ENCODE data around the gene ESYT2. TPM values are rescaled to one million over a fixed set of nuclear protein-coding genes. Genes with fewer than 3 reads are reported as not detected.

The ESYT2 gene
- total RNA-seq, 1 experiment from 2014 or later = 66.6 TPM

DNA sequence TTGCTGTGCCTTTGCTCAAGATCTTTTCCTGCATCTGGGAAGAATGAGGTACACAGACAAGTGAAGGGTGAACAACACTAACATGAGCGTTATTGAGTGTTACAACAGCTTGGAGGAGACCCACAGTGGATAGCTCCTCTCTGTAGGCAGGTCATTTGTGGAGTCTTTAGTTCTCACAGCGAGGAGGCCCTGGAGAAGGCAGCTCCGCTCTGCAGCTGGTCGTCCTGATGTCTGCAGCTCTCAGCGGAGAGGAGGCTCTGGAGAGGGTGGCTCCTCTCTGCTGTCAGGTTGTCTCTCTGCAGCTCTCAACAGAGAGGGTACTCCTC, 20.1 kb upstream of the ESYT2 start:
- Mint-ChIP-seq H3K9me3 (ENCODE audit: low read depth, unreplicated experiment) (peaks cover 3% of the 10 kb centered on the region), H3K27me3 (ENCODE audit: unreplicated experiment) (peaks cover 6% of the 10 kb centered on the region), H3K27ac (ENCODE audit: unreplicated experiment) (no peak overlapping the region), H3K4me3 (ENCODE audit: low read depth, unreplicated experiment) (no peak overlapping the region), H3K4me1 (ENCODE audit: low read depth, unreplicated experiment) (no peaks in the 10 kb centered on the region), H3K36me3 (ENCODE audit: insufficient read depth, unreplicated experiment) (no peaks in the 10 kb centered on the region)
- DNase-seq = no peak
- no TSS peak for BruUV-seq (replicated peaks)
- CTCF ChIA-PET = no interaction called here
- TF ChIP-seq, protein P1, sequence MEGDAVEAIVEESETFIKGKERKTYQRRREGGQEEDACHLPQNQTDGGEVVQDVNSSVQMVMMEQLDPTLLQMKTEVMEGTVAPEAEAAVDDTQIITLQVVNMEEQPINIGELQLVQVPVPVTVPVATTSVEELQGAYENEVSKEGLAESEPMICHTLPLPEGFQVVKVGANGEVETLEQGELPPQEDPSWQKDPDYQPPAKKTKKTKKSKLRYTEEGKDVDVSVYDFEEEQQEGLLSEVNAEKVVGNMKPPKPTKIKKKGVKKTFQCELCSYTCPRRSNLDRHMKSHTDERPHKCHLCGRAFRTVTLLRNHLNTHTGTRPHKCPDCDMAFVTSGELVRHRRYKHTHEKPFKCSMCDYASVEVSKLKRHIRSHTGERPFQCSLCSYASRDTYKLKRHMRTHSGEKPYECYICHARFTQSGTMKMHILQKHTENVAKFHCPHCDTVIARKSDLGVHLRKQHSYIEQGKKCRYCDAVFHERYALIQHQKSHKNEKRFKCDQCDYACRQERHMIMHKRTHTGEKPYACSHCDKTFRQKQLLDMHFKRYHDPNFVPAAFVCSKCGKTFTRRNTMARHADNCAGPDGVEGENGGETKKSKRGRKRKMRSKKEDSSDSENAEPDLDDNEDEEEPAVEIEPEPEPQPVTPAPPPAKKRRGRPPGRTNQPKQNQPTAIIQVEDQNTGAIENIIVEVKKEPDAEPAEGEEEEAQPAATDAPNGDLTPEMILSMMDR (IDR thresholded peaks at IDR 0.05; ENCODE audit: unreplicated experiment) = no peak
- intact Hi-C loops (cut with micrococcal nuclease; ENCODE audit: unreplicated experiment) = no loop called here

DNA sequence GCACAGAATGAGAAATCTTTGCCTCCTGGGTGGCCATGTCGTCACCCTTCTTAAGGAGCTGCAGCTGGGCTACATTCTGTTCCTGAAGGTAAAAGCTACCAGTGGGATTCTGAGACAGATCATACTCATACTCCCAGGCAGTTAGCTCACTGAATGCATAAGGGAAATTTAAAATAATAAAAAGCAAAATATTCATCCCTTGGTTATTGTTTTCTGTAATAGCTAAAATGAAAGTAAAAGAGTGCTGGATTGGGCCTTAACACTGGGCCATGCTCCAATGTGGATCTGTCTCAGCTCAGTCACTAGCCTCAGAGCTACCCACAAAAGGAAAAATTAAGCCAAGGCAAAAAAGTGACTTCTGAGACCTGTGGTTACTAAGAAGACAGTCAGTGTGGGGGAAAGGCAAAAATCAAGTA, 18.1 kb upstream of the ESYT2 start:
- peaks cover 11% of the 10 kb centered on the region for H3K27me3 Mint-ChIP-seq (ENCODE audit: unreplicated experiment)
- H3K4me1 Mint-ChIP-seq (ENCODE audit: low read depth, unreplicated experiment) = no peaks in the 10 kb centered on the region
- H3K9me3 Mint-ChIP-seq (ENCODE audit: low read depth, unreplicated experiment) = peaks cover 3% of the 10 kb centered on the region
- no peak overlapping the region for H3K27ac Mint-ChIP-seq (ENCODE audit: unreplicated experiment)
- no peaks in the 10 kb centered on the region for H3K36me3 Mint-ChIP-seq (ENCODE audit: insufficient read depth, unreplicated experiment)
- DNase-seq = no peak
- intact Hi-C loops (cut with micrococcal nuclease; ENCODE audit: unreplicated experiment) = no loop called here
- H3K4me3 Mint-ChIP-seq (ENCODE audit: low read depth, unreplicated experiment) = no peak overlapping the region
- TF ChIP-seq, protein P1 (IDR thresholded peaks at IDR 0.05; ENCODE audit: unreplicated experiment) = no peak
- CTCF ChIA-PET = no interaction called here
- no TSS peak for BruUV-seq (replicated peaks)

DNA sequence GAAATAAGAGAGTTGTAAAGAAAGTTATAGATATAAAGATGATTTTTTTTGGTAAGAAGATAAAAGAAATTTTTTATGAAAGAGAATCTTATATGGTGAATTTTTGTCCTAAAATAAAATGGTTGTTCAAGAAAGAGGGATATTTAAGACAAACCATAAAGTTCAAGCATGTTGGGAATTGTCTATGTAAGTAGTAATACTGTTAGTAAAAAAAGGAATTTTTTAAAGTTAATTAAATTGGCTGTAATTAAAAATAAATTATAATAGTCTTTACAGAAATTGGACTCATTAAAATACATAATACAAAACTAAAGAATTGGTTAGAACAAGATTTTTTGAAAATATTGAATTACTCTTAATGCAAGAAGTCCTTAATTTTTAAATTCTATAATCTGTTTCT, 17.0 kb upstream of the ESYT2 start:
- peaks cover 11% of the 10 kb centered on the region for H3K27me3 Mint-ChIP-seq (ENCODE audit: unreplicated experiment)

DNA sequence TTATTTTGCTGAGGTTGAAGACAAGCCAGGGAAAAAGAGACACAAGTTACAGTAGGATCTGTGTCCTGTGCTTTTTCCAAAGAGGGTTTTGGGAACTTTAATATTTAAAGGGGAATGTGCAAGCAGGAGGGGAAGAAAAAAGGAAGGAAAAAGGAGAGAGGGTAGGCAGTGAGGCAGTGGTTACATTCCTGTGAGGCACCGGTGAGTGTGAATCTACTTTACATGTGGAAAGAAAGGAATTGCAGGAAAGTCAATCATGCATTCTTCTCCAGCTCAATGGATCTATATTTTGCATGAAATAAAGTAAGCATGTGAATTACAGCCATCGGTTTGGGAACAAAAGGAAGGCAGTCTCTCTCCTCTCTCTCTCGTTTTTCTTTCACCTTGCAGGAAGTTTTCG, 14.5 kb upstream of the ESYT2 start:
- CTCF ChIA-PET = interaction anchor here (0.5 to 1.2 kb wide), 2 partner anchors 21 to 385 kb away, joined by 3 to 4 read pairs; no protein-coding TSS in a partner anchor
- no peak overlapping the region for H3K4me3 Mint-ChIP-seq (ENCODE audit: low read depth, unreplicated experiment)
- H3K9me3 Mint-ChIP-seq (ENCODE audit: low read depth, unreplicated experiment) = peaks cover 3% of the 10 kb centered on the region
- BruUV-seq (replicated peaks) = no TSS peak
- DNase-seq = no peak
- intact Hi-C loops (cut with micrococcal nuclease; ENCODE audit: unreplicated experiment) = no loop called here
- H3K27ac Mint-ChIP-seq (ENCODE audit: unreplicated experiment) = no peak overlapping the region
- TF ChIP-seq, protein P1 (IDR thresholded peaks at IDR 0.05; ENCODE audit: unreplicated experiment) = no peak
- no peaks in the 10 kb centered on the region for H3K36me3 Mint-ChIP-seq (ENCODE audit: insufficient read depth, unreplicated experiment)
- H3K4me1 Mint-ChIP-seq (ENCODE audit: low read depth, unreplicated experiment) = no peaks in the 10 kb centered on the region
- H3K27me3 Mint-ChIP-seq (ENCODE audit: unreplicated experiment) = peaks cover 11% of the 10 kb centered on the region

More for the DNA sequence above, 17.0 kb upstream of the ESYT2 start:
- CTCF ChIA-PET = no interaction called here
- Mint-ChIP-seq H3K9me3 (ENCODE audit: low read depth, unreplicated experiment) (peaks cover 3% of the 10 kb centered on the region), H3K4me1 (ENCODE audit: low read depth, unreplicated experiment) (no peaks in the 10 kb centered on the region), H3K36me3 (ENCODE audit: insufficient read depth, unreplicated experiment) (no peaks in the 10 kb centered on the region), H3K27ac (ENCODE audit: unreplicated experiment) (no peak overlapping the region), H3K4me3 (ENCODE audit: low read depth, unreplicated experiment) (no peak overlapping the region)
- intact Hi-C loops (cut with micrococcal nuclease; ENCODE audit: unreplicated experiment) = no loop called here
- no TSS peak for BruUV-seq (replicated peaks)
- no peak for DNase-seq
- TF ChIP-seq, protein P1 (IDR thresholded peaks at IDR 0.05; ENCODE audit: unreplicated experiment) = no peak
